ENCODE data around the gene TBC1D22B.
"Not testable (repeated sequence)": the region's sequence is repeated elsewhere in the genome, so short reads cannot be mapped to it uniquely, and the experiment has no call there.

TBC1D22B gene

DNA sequence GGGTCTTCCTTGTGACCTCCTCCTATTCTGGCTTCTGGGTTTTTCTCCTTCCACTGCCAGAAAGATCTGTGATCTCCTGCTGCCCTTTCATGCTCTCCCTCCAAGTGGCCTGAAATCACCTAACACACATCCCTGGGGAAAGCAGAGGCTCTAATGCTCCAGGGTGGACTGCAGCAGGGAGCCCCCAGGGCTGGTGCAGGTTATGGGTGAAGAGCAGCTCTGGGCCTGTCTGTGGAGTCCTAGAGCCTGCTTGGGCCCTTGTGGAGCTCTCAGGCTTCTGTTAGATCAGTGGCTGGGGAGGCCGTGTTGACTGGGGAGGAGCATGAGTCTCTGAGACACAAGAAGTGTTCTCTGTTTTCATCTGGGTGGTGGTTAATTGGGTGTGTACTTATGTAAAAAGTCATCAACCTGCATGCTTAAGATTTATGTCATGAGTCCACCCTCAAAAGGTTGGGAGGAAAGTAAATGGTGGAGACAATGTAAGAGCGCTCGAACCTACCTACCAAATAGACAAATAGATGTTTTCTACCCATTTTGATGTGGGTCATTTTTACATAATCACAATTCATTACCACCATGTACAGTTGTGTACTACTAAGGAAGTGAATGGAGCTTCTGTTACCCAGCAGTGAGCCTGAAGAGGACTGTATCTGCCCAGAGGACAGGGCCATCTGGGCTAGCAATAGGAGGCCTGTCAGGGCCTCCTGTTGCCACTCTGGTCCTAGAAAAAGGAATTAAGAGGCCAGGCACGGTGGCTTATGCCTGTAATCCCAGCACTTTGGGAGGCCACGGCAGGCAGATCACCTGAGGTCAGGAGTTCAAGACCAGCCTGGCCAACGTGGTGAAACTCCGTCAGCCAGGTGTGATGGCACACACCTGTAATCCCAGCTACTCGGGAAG is 64.2 kb downstream of the TBC1D22B start:
- no peak for DNase-seq (ENCODE audit: low spot score)

DNA sequence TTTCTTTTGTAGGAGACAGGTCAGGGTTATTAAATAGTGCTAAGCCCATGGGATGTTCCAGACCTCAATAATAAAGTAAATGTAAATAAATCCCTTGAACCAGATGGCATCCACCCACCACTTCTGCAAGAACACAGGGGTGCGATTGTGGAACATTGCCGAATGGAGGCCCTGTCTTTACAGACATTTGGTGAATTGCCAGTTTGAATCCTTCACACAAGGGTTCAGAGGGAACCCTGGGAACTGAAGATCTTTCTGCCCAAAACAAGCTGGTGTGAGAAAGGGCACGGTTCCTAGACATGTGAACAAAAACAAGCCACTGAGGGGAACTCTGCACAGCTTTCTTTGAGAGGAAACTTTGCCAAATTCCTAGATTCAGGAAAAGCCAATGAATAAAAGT is 66.0 kb downstream of the TBC1D22B start:
- no peak for DNase-seq (ENCODE audit: low spot score)

DNA sequence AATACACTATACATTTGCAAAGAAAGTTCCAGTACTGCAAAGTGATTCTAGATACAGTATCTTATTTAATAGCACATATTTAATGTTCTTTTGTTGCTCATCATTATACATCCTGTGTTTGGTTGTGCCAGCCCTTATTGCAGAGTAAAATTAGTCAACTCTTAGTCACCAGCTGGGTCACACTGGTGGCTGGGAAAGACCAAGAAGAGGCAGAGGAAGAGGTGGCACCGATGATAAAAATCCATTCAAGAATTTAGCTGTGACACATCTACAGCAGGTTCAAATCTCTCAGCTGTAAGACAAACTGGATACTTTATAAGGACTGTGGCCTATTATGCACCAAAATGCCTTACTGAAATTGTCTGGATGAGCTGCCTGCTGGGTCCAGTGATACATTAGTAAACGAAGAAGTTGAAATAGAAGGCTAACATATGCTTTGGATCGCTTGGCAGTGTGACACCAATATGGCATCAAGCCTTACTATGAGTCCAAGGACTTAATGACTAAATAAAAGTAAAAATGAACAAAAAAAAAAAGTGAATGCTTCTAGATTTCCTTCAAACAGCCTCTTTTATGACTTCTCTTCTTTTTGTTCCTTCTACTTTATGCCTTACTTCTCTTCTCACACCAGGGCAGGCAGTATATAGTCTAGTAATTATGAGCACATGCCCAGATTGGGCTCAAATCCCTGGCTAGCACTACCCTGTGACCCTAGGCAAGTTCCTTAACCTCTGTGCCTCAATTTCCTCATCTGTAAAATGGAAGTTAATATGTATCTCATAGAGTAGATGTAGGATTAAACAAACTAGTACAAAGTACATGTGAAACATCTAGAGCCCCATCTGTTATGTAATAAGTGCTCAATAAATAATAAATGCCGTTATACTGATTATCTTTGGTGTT is 66.8 kb downstream of the TBC1D22B start:
- peak; percentile 61 for DNase-seq (ENCODE audit: low spot score)

DNA sequence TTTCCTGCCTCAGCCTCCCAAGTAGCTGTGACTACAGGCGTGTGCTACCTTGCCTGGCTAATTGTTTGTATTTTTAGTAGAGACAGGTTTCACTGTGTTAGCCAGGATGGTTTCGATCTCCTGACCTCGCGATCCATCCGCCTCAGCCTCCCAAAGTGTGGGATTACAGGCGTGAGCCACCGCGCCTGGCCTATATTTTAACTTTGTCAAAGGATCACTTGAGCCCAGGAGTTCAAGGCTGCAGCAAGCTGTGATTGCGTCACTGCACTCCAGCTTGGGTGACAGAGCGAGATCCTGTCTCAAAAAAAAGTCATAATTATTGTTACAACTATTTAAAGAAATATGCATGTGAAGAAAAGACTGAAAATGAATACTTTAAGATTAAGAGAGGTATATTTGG is 72.8 kb downstream of the TBC1D22B start:
- not testable (repeated sequence) for DNase-seq (ENCODE audit: low spot score)

DNA sequence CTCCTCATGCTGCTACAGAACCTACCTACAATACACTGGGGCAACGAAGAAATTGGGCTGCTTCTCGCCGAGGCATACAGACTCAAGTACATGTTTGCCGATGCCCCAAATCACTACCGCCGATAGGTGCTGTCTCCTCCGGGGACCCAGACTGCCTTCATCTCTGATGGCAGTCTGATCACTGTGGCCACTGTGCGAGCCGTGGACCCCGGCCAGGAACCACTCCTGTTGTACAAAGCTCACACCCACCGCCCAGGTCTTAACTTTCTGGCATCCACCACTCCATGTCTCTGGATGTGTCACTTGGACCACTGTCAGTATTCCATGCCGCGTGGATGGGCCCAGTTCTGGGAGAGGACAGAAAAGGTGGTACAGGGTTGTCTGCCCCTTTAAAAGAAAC is 73.5 kb downstream of the TBC1D22B start:
- DNase-seq (ENCODE audit: low spot score): no peak

DNA sequence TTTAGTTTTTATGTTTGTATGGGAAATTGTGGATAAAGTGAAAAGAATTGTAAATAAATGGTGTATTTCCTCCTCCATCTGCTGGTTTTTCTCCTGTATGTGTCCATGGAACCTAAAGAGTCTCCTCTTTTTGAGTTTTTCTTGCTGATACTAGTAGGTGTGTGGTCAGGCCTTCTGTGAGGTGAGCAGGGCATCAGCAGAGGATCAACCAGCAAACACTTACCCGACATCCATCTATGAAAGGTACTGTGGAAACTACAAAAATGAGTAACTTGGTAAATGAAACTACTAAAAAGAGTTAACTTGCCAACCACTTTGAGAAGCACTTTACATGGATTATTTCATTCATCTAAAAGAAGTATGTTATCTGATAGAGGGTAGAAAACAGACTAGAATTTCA is 75.3 kb downstream of the TBC1D22B start:
- no peak for DNase-seq (ENCODE audit: low spot score)

DNA sequence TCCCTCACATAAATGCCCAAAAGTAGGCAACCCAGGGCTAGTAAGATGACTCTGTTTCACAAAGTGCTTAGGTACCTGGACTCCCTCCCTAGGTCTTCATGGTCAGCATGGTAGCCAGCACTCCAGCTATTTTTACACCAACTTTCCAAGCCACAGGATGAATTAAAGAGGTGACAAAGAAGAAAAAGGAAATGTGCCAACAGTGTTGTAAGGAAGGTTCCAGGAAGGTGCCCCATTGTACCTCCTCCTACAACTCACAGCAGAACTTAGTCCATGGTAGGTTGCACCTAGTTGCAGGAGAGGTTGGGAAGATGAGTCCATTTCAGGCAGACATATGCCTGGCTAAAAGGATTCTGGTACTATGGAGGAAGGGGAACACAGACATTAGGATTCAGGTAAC is 76.5 kb downstream of the TBC1D22B start:
- DNase-seq (ENCODE audit: low spot score): no peak

DNA sequence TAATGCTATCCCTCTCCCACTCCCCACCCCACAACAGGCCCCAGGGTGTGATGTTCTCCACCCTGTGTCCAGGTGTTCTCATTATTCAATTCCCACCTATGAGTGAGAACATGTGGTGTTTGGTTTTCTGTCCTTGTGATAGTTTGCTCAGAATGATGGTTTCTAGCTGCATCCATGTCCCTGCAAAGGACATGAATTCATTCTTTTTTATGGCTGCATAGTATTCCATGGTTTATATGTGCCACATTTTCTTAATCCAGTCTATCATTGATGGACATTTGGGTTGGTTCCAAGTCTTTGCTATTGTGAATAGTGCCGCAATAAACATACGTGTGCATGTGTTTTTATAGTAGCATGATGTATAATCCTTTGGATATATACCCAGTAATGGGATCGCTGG is 80.7 kb downstream of the TBC1D22B start:
- DNase-seq (ENCODE audit: low spot score): not testable (repeated sequence)

DNA sequence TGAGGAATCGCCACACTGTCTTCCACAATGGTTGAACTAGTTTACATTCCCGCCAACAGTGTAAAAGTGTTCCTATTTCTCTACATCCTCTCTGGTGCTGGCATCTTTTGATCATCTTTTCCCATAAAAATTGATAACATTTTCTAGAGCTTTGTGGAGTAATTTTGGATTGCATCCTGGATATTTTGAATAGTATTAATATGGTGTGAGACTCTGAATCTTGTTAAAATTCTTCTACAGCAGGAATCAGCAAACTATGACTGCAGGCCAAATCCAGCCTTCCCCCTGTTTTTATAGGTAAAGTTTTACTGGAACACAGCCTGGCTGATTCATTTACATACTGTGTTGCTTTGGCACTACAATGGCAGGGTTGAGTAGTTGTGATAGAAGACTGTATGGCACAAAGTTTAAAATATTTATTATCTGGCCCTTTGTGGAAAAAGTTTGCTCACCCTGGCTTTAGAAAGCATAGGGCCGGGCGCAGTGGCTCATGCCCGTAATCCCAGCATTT is 81.2 kb downstream of the TBC1D22B start:
- DNase-seq (ENCODE audit: low spot score): no peak

DNA sequence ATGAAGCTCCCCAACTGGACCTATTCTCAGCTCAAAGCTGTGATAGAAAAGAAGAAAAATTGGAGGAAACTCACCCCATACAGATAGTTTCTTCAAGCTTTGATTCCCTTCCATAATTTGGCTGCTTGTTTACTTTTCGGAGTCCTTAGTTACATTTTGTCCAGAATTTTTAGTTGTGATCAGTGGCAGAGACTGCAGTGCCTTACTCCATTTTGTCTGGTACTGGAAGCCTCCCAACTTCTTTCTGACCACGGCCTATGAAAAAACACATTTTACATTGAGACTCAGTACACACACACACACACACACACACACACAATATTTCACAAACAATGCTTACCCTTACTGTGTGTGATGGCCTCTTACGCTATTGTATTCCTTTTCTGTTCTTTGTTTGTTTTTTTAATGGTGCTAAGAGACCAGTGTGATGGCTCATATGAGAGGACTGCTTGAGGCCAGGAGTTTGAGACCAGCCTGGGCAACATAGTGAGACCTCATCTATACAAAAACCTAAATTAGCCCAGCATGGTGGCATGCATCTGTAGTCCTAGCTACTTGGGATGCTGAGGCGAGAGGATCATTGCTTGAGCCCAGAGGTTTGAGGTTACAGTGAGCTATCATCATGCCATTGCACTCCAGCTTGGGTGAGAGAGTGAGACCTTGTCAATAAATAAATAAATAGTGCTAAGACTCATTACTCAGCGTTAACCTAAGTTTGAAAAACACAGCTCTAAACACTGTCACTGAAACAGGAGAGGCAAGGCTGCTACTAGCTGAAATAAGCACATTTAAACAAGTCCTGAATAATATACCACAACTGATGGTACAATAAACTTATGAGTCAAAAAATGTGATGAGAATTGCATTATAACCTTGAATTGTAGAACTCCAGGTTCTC is 82.4 kb downstream of the TBC1D22B start:
- DNase-seq (ENCODE audit: low spot score): no peak

DNA sequence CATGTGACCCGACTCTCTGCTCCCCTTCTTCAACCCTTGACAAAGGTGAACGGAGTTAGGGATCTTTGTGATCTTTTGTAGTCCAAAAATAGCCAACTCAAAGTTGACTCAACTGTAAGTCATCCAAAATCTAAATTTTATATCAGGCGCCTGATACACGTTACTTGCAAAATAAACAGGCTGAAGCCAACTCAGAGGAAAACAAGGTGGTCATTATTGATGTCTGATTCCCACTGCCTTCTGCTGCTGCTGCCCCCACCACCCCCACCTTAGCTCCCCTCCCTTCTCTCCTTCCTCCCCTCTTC is 83.0 kb downstream of the TBC1D22B start:
- no peak for DNase-seq (ENCODE audit: low spot score)

DNA sequence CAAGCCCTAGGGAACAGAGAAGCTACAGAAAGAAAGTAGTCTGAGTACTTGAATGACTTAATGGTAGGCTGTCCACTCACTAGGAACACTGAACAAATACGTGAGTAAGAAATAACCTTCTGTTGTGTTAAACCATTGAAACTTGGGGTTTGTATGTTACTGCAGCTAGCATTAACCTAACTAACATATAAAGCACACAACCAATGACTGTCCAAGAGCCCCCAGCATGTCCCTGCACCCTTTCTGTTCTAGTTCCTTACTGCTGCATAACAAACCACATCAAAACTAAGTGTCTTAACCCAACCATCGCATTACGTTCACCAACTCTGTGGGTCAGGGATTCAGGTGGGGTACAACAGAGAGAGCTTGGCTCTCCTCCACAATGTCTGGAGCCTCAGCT is 85.7 kb downstream of the TBC1D22B start:
- DNase-seq (ENCODE audit: low spot score): no peak

DNA sequence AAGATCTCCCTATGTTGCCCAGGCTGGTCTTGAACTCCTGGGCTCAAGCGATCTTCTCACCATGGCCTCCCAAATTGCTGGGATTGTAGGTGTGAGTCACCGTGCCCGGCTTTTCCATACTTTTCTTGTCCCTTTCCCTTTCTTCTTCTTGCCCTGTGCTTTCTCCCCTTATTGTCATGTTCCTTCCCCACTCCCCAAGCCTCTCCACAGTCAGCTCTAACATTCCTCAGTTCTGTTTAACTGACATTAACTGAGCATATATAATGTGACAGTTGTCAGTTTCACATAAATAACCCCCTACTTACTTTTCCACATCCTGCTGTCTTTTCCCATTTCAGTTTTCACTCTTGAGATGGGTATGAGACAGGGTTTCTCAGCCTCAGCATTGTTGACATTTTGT is 86.7 kb downstream of the TBC1D22B start:
- no peak for DNase-seq (ENCODE audit: low spot score)

DNA sequence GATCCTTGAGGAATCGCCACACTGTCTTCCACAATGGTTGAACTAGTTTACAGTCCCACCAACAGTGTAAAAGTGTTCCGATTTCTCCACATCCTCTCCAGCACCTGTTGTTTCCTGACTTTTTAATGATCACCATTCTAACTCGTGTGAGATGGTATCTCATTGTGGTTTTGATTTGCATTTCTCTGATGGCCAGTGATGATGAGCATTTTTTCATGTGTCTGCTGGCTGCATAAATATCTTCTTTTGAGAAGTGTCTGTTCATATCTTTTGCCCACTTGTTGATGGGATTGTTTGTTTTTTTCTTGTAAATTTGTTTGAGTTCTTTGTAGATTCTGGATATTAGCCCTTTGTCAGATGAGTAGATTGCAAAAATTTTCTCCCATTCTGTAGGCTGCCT is 88.2 kb downstream of the TBC1D22B start:
- DNase-seq (ENCODE audit: low spot score): not testable (repeated sequence)

DNA sequence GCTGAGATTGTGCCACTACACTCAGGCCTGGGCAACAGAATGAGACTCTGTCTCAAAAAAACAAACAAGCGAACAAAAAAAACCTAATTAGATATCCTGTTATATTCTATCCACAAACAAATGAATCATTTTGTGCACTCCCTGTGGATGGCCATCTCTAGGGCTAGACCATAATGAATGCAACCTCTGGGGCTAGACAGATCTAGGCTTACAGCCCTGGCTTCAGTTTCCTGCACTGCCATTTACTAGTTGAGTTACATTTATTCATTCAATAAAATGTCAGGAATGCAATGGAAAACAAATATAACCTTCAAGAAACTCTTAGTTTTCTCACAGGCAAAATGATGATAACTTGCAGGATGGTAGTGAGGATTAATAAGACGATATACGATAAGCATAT is 89.6 kb downstream of the TBC1D22B start:
- DNase-seq (ENCODE audit: low spot score): no peak

DNA sequence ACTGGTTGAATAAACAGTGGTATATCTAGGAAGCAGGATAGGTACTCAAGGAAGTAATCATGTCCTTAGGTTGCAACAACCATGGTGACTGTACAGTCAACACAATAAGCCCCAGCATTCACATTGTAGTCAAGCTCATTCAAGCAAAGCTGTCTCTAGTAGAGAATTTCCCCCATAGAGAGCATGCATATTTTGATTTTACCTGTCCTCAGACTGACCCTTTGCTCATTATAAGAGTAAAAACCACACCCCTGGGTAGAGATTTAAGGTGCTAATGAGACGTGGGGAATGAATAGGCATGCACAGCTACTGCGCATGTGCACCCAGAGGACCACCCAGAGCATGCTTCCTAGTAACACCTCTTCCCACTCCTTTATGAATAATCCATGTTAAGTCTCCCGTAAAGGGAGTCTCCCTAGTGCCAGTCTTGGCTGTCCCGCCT is 90.1 kb downstream of the TBC1D22B start:
- DNase-seq (ENCODE audit: low spot score): no peak

DNA sequence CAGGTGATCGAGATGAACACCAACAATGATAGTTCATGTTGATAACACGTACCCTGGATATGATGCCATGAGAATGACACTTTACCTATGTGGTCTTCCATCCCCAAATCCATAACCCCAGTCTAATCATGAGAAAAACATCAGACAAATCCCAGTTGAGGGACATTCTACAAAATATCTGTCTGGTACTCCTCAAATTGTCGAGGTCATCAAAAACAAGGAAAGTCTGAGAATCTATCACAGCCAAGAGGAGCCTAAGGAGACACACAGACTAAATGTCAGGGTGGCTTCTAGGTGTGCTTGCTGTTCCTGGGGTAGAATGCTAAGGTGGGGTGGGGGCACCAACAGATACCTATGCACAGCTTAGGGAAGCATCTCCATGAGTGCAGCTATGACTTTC is 93.5 kb downstream of the TBC1D22B start:
- DNase-seq (ENCODE audit: low spot score): no peak

DNA sequence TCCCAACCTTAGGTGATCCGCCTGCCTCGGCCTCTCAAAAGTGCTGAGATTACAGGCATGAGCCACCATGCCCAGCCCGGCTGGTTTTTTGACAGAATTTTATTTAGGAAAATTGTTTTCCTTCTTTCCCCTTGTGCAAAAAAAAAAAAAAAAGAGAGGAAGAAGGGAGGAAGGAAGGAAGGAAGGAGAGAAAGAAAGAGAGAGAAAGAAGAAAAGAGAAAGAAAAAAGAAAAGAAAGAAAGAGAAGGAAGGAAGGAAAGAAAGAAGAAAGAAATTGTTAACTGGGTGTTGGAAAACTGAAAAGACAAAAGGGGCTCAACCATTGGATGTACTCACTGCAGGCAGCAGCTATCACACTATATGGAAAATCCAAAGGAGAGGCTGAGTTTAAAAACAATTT is 94.8 kb downstream of the TBC1D22B start:
- no peak for DNase-seq (ENCODE audit: low spot score)

DNA sequence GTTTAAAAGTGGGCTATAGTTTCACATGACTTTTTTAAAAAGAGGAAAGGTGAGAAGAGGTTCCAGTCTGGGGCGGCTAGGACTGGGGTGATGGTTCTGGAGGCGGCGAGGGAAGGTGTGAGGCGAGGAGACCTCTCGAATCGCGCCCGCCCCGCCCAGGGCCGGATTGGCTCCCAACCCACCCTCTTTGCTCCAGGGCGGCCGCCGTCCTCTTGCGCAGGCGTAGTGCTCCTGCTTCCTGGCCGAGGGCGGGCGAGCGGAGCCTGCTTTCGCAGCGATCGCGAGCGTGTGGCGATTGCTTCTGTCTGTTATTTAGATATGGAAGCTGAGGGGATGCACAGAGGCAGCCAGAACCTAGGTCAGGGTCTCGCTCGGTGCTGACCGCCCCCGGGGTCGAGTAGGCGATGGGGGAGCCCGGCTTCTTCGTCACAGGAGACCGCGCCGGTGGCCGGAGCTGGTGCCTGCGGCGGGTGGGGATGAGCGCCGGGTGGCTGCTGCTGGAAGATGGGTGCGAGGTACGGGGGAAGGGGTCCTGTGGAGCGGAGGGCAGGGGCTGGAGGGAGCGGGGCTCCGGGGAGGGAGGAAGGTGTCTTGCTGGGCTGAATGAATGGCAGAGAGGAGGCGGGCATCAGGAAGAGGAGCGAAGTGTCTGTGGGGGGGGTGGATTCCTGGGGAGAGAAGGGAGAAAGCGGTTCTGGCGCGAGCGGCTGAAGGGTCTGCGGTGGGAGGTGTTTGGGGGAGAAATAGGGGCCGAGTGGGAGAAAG is 96.4 kb downstream of the TBC1D22B start, which contains the start of gene RNF8:
RNF8 (plus strand) TSS at position 223 of the 765 bp plus-strand sequence; CDS start at position 405, 182 bp downstream.
- DNase-seq (ENCODE audit: low spot score): peak; percentile 100

DNA sequence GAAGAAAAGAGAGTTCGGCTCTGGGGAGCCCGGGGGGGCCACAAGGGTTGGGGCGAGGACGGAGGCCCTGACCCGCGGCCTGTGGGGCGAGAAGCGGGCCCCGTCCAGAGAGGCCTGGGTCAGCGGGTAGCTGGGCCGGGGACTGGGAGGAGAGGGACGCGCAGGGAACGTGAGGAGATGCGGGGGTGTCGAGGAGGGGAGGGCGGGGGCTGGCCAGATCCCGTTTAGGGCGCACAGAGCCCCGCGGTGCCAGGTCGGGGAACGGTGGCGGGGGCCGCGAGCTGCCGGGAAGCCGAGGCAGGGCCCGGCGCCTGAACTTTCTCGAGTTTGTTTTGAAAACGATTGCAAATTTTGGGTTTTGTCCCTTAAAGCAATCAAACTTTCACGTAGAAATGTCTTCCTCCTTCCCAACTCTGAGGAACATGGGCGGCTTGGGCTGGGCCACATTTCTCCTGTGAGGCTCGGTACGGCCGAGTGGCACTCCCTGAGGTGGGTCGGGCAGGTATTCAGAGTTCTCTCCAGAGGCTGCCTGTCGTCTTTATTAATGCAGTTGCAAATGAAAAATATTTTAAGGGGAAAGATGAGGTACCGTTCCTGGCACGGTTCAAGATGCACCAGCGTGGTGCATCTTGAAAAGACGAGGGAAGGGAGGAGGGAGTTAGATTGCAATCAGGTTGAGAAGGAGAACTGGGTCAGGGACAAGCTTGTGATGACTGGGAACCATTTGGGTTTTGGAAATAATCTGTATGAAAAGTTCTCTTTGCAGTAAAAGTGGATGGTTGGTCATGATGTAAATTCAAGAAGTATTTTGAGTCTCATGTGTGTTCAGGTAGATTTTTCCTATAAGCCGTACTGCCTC is 97.2 kb downstream of the TBC1D22B start:
- peak; percentile 79 for DNase-seq (ENCODE audit: low spot score)
